B cell (primary cell): ENCODE results near the gene MMAB.

ENCODE experiments used
- EZH2 ChIP-seq: IDR thresholded peaks from 2 replicates; pipeline ENCODE4 v1.6.1; 2012; ENCODE audit warnings: borderline replicate concordance, low read depth, mild to moderate bottlenecking, moderate library complexity, low read length; ENCODE audit not compliant: insufficient read depth, poor library complexity, severe bottlenecking
- TF ChIP-seq, protein P1 (sequence below): fragments of 200-600 bp; IDR thresholded peaks from one replicate; pipeline ENCODE4 v1.8.0; 2022; ENCODE audit warnings: antibody characterized with exemption, mild to moderate bottlenecking

DNA sequence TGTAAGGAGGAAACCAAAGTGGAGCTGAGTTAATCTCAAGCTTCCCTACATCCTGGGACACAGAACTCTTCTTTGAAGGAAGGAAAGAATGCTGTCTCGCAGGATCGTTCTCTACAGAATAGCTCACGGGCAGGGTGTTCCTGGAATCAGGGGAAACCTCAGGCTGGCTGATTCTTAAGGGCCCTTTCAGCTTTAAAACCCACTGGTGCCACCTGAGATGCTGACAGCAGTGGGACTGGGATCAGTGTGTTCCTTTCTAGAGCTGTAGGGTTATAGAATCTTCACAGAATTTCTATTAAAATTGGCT is 48.1 kb downstream of the MMAB start:
- TF ChIP-seq, protein P1, sequence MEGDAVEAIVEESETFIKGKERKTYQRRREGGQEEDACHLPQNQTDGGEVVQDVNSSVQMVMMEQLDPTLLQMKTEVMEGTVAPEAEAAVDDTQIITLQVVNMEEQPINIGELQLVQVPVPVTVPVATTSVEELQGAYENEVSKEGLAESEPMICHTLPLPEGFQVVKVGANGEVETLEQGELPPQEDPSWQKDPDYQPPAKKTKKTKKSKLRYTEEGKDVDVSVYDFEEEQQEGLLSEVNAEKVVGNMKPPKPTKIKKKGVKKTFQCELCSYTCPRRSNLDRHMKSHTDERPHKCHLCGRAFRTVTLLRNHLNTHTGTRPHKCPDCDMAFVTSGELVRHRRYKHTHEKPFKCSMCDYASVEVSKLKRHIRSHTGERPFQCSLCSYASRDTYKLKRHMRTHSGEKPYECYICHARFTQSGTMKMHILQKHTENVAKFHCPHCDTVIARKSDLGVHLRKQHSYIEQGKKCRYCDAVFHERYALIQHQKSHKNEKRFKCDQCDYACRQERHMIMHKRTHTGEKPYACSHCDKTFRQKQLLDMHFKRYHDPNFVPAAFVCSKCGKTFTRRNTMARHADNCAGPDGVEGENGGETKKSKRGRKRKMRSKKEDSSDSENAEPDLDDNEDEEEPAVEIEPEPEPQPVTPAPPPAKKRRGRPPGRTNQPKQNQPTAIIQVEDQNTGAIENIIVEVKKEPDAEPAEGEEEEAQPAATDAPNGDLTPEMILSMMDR: no peak
- no peak for TF ChIP-seq EZH2
